C4-2B (cell line): ENCODE measurements around the gene LNP1.

ENCODE experiments used
- H3K27ac ChIP-seq: fragments of 450-650 bp; 2 replicates; pipeline ENCODE4 v1.5.1; 2017
- CTCF ChIP-seq: fragments of 450-650 bp; conservative IDR thresholded peaks from 2 replicates; pipeline ENCODE4 v1.5.1; 2017; ENCODE audit warnings: mild to moderate bottlenecking
- ZFX ChIP-seq: fragments of 450-650 bp; IDR thresholded peaks from 2 replicates; pipeline ENCODE4 v1.6.1; 2017

Gene LNP1

GRCh38 chr3:100400419-100400779, 940 bp upstream of the LNP1 start:
- peak overlapping the region; percentile 94 for H3K27ac ChIP-seq
- TF ChIP-seq ZFX (no peak), CTCF (no peak)

- no peak for TF ChIP-seq ZFX
- no peak for TF ChIP-seq CTCF
- peak overlapping the region; percentile 94 for H3K27ac ChIP-seq
These were observed 319 bp downstream of the LNP1 start for GRCh38 chr3:100401674-100402041.

- TF ChIP-seq CTCF: no peak
- no peak for TF ChIP-seq ZFX
- H3K27ac ChIP-seq: no peak overlapping the region; the same call in 1 of the 2 replicates
These were observed 917 bp downstream of the LNP1 start for GRCh38 chr3:100402256-100402655.

- TF ChIP-seq ZFX (no peak), CTCF (no peak)
- no peak overlapping the region for H3K27ac ChIP-seq
These were observed 1.6 kb downstream of the LNP1 start for GRCh38 chr3:100402891-100403290.

GRCh38 chr3:100403362-100404249, 2.3 kb downstream of the LNP1 start:
- TF ChIP-seq ZFX (no peak), CTCF (peak; percentile 11; the same call in 1 of the 2 replicates)
- H3K27ac ChIP-seq: no peak overlapping the region

GRCh38 chr3:100404250-100404548, 2.9 kb downstream of the LNP1 start:
- H3K27ac ChIP-seq: no peak overlapping the region
- TF ChIP-seq CTCF (no peak), ZFX (no peak)

- TF ChIP-seq ZFX (no peak), CTCF (no peak)
These were observed 5.8 kb downstream of the LNP1 start for GRCh38 chr3:100407164-100407563.

More at GRCh38 chr3:100407164-100407563, 5.8 kb downstream of the LNP1 start:
- no peak overlapping the region for H3K27ac ChIP-seq
